GM21619 (cell line): ENCODE results near the gene ANKHD1.
"Not testable (repeated sequence)": the region's sequence is repeated elsewhere in the genome, so short reads cannot be mapped to it uniquely, and the experiment has no call there.

ENCODE experiments used
- ATAC-seq: cut with Tn5 transposase; IDR thresholded peaks from one replicate; pipeline ENCODE4 v1.9.1; 2021; ENCODE audit not compliant: unreplicated experiment

Gene ANKHD1

GRCh38 chr5:140418862-140419520 lies 17.4 kb downstream of the ANKHD1 start:
- ATAC-seq: no peak

DNA sequence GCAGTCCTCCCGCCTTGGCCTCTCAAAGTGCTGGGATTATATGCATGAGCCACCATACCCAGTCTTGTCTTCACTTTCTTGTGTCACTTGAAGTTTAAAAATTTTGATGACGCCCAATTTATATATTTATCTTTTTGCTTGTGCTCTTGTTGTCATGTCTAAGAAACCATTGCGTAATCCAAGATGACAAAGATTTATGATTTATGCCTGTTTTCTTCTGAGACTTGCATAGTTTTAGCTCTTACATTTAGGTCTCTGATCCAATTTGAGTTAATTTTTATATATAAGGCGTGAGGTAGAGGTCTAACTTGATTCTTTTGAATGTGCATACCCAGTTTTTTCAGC lies 18.6 kb downstream of the ANKHD1 start:
- no peak for ATAC-seq

- ATAC-seq: no peak
Measured at GRCh38 chr5:140420665-140421361, 19.2 kb downstream of the ANKHD1 start.

DNA sequence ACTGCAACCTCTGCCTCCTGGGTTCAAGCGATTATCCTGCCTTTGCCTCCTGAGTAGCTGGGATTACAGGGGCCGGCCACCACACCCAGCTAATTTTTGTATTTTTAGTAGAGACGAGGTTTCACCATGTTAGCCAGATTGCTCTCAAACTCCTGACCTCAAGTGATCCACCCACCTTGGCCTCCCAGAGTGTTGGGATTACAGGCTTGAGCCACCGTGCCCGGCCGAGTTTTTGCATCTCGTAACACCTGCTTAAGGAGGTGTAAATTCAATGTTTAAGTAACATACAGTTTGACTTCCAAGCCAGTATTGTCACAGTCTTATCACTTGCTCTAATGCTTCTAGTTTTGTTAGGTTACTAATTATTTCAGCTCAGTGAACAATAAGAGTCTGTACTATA lies 19.7 kb downstream of the ANKHD1 start:
- not testable (repeated sequence) for ATAC-seq

DNA sequence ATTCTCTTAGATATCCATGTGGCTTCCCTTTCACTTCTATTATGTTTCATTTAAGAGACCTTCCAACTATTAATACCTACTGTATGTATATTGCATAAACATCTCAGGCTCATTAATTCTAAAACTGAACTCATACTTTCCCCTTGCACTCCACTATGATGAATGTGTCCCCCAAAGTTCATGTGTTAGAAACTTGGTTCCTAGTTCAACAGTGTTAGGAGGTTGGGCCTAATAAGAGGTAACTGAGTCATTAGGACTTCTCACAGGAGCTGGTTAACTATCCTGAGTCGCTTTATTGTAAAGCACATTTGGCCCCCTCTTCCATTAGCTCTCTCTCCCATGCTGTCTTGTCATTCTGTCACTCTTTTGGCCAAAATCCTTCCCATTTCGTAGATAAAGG lies 22.0 kb downstream of the ANKHD1 start:
- ATAC-seq: no peak

DNA sequence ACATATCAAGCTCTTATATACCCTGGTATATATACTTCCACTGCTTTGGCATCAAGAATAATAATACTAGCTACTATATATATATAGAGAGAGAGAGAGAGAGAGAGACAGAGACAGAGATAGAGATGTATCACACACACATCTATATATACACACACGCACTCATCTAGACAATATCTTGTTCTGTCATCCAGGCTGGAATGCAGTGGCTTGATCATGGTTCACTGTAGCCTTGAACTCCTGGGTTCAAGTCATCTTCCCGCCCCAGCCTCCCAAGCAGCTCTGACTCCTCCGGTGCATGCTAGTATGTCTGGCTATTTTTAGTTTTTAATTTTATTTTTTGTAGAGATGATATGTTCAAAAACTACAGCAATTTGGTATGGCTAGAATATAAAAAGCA lies 22.5 kb downstream of the ANKHD1 start:
- no peak for ATAC-seq

GRCh38 chr5:140427726-140428125 lies 26.1 kb downstream of the ANKHD1 start:
- ATAC-seq: not testable (repeated sequence)

DNA sequence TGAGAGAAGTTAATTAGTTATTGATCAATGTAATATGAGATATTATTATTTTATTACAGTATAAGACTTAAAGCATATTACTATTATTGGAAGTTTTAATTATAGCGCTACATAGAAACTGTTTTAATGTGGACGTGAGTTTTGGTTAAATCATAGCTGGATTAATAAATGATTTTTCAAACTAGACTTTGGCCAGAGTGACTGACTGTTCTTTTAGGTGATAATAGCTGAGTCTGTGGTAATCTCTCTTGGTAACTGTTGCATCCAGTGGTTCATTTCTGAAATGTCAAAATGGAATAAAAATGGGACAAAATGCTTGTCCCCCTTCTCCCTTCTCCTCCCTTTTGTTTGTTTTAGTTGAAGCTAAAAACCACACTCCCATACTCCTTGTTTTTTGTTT lies 28.1 kb downstream of the ANKHD1 start:
- ATAC-seq: no peak

- ATAC-seq: no peak
Measured at GRCh38 chr5:140432212-140432611, 30.6 kb downstream of the ANKHD1 start.

DNA sequence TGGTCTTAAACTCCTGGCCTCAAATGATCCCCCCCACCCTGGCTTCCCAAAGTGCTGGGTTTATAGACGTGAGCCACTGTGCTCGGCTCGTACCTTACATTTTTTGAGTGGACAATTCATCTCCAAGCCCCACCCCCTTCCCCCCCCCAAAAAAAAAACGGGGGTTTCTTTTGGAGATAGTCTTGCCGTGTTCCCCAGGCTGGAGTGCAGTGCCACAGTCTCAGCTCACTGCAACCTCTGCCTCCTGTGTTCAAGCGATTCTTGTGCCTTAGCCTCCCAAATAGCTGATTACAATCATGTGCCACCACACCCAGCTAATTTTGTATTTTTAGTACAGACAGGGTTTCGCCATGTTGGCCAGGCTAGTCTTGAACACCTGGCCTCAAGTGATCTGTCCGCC lies 31.3 kb downstream of the ANKHD1 start:
- ATAC-seq: no peak

GRCh38 chr5:140457368-140457767 lies 55.7 kb downstream of the ANKHD1 start:
- not testable (repeated sequence) for ATAC-seq

- no peak for ATAC-seq
Measured at GRCh38 chr5:140466981-140467742, 65.5 kb downstream of the ANKHD1 start.

GRCh38 chr5:140468188-140468587 lies 66.6 kb downstream of the ANKHD1 start:
- ATAC-seq: no peak

DNA sequence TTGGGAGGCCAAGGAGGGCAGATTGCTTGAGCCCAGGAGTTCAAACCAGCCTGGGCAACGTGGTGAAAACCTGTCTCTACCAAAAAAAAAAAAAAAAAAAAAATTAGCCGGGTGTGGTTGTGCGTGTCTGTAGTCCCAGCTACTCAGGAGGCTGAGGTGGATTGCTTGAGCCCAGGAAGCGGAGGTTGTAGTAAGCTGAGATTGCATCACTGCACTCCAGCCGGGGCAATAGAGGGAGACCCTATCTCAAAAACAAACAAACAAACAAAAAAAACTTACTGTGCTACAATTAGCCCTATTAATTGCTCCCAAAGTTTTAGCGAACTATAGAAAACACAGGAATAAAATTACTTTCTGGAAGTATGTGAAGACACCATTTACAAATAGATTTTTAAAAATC lies 67.6 kb downstream of the ANKHD1 start:
- ATAC-seq: no peak

- no peak for ATAC-seq
Measured at GRCh38 chr5:140480310-140481014, 78.8 kb downstream of the ANKHD1 start.

DNA sequence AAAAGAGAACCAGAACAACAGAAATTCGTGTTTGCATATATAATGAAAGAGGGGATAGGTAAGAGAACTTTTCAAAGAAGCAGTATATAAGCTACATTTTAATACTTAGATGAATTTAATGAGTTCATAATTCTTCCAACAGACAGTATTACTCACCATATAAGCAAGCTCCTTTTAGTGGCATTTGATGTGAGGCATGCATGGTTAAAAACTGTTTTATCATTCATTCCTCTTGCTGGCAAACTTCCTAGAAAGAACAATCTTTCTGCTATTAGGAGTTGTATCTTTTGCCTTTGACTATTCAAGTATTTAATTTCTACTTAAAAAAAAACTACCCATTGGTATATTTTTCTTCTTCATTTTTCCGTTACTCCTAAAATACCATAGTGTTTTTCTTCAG lies 80.1 kb downstream of the ANKHD1 start:
- ATAC-seq: no peak

DNA sequence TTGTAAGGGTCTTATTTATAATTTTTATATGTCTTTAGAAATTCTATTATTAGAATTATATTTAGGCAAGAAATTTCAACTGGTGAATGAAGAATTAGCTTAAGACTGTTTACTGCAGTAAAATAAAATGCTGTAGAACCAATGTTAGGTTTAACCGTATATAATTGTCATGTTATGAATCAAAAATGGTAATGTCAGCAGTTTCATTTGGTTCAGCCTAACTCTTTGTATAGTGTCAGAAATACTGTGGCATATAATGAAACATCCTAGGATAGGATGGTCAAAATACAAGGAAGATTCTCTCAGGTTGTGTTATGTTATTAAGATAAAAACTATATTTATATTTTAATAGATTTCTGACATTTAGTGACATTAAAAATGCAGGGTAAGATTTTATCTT lies 81.4 kb downstream of the ANKHD1 start:
- no peak for ATAC-seq

DNA sequence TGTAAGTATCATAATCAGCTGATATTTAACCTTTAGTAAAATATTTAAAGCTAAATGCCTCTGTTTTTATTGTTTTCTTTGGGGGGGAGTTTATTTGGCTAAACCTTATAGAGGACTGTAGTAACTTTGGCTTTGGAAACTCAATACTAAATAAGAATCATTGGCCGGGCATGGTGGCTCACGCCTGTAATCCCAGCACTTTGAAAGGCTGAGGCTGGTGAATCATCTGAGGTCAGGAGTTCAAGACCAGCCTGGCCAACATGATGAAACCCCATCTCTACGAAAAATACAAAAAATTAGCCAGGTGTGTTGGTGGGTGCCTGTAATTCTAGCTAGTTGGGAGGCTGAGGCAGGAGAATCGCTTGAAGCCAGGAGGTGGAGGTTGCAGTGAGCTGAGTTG lies 86.5 kb downstream of the ANKHD1 start:
- ATAC-seq: not testable (repeated sequence)

- no peak for ATAC-seq
Measured at GRCh38 chr5:140488914-140489313, 87.3 kb downstream of the ANKHD1 start.

- no peak for ATAC-seq
Measured at GRCh38 chr5:140497897-140498296, 96.3 kb downstream of the ANKHD1 start.

DNA sequence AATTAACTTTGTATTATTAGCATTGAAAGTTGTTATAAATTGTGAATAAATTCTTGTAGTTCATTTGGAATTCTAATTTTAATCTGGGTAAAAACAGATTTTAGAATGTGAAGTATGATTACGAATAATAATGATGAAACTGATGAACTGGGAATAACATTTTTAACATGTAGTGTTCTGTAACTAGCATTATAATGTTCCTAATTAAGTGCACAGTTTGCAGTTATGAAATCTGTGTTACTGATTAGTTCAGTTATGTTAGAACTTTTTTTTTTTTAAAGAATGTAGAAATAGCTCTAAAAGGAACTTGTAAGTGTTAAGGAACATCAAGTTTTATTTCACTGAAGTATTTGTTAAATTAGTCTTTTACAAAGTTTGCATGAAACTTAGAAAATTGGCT lies 97.0 kb downstream of the ANKHD1 start:
- ATAC-seq: no peak

- ATAC-seq: no peak
Measured at GRCh38 chr5:140502834-140503233, 101.2 kb downstream of the ANKHD1 start.
